Kidney epithelial cell (primary cell): ENCODE data around the gene CYBRD1. TPM values are rescaled to one million over a fixed set of nuclear protein-coding genes. Genes with fewer than 3 reads are reported as not detected.

Experiments
- DNase-seq: peaks from one replicate; pipeline ENCODE4 v3.0.0-alpha.2; 2010; ENCODE audit warnings: low read depth
- H3K27me3 ChIP-seq: 2 replicates; pipeline ENCODE4 v1.6.0; 2011; ENCODE audit warnings: low read length; ENCODE audit not compliant: control insufficient read depth, insufficient read depth
- H3K36me3 ChIP-seq: 2 replicates; pipeline ENCODE4 v1.5.1; 2011; ENCODE audit warnings: low read length; ENCODE audit not compliant: control insufficient read depth, insufficient read depth
- H3K4me3 ChIP-seq: 2 replicates; pipeline ENCODE4 v1.5.1; 2011; ENCODE audit warnings: low read depth, mild to moderate bottlenecking, control low read depth, low read length
- CTCF ChIP-seq: IDR thresholded peaks from 2 replicates; pipeline ENCODE4 v1.5.1; 2011; ENCODE audit warnings: mild to moderate bottlenecking, moderate library complexity, low read length, control low read depth, inconsistent platforms; ENCODE audit not compliant: insufficient read depth, poor library complexity, severe bottlenecking
- total RNA-seq: library from RNA; depleted of rRNA; stranded (reverse); fragments of >200 nt; gene quantifications from 2 replicates; pipeline ENCODE4 v1.2.3, GENCODE V29; 2015

CYBRD1 gene
- total RNA-seq, 1 donor from 2014 or later = 6.8 TPM

DNA sequence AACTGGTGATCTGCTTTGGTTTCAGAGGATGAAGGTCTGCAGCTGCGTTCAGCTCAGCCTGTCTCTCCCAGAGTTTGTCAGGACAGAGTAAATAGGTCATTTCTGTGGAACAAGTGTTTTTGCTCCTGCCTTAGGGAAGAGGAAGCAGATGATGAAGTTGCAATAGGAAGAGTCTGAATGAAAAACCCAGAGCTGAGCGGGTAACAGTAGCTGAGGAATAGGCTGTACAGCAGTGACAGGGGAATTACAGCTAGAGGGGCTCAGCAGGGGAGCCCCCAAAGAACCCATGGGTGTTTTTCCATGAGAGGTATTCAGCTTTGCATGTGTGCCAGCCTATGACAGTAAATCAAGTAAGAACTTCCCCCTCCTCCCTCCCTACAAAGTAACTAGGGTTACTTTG, 10.3 kb upstream of the CYBRD1 start:
- no peaks in the 10 kb centered on the region for H3K27me3 ChIP-seq
- no peak for TF ChIP-seq CTCF
- no peak for DNase-seq
- no peak overlapping the region for H3K4me3 ChIP-seq
- no peaks in the 10 kb centered on the region for H3K36me3 ChIP-seq

DNA sequence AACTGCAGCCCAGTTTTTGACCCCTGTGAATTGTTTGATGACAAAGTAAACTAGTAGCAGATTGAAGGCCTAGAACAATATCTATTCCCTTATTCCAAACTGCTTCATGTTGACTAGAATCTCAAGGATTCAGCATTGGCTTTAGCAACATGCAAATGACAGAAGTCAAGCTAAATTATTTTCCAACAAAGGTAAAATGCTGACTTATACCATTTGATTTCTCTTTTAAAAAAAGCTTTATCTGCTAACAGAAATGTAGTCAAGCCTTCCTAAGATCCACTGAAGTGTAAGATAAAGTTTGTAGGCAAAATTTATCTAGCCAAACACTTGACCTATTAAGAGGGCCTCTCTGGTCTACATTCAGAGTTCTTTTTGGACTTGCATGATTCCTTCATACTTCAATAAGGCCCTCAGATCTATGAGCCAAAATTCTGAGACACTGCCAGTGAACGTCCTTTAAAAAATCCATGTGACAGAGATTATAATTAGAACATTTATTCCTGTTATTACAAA, 9.5 kb upstream of the CYBRD1 start:
- TF ChIP-seq CTCF = no peak

DNA sequence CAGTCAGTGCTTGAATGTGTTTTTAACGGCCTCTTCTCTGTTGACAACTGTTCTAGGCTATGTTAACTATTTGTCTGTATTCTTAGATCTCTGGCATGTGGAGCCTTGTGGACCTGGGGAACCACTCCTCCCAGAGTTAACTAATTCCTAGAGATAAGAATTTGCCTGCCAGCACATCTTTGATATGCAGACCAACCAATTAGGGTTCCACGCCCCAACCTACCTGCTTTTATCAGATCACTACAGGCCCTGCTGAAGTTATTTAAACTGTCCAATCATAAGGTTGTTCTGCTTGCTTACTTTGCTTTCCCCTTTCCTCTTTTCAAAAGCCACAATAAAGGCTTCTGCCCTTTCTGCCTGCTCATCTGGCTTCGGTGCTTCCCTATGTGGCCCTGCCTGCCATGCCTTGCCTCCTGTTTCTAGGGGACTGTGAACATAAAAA, 8.5 kb upstream of the CYBRD1 start:
- no peak for TF ChIP-seq CTCF
- H3K4me3 ChIP-seq = no peak overlapping the region
- H3K27me3 ChIP-seq = no peaks in the 10 kb centered on the region
- no peak for DNase-seq
- H3K36me3 ChIP-seq = no peaks in the 10 kb centered on the region

More for the DNA sequence above, 9.5 kb upstream of the CYBRD1 start:
- no peaks in the 10 kb centered on the region for H3K36me3 ChIP-seq
- DNase-seq = no peak
- no peak overlapping the region for H3K4me3 ChIP-seq
- no peaks in the 10 kb centered on the region for H3K27me3 ChIP-seq

DNA sequence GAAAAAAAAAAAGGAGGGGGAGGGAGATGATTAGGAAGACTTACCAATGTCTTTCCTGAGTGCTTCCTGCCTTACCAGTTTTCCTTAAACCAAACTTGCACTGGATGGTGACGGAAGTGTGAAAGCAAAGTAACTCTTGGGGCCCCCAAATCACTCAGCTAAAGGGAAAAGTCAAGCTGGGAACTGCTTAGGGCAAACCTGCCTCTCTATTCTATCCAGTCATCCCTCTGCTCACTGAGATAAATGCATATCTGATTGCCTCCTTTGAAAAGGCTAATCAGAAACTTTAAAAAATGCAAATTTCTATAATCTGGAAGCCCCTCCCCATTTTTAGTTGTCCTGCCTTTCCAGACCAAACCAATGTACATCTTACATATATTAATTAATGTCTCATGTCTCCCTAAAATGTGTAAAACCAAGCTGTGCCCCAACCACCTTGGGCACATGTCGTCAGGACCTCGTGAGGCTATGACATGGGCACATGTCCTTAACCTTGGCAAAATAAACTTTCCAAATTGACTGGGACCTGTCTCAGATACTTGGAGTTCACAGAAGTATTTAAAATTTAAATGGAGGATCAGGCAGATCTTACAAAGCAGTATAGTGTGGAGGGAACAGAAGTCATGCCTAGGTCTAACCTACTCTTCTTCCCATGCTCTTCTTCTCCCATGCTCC, 7.2 kb upstream of the CYBRD1 start:
- Histone ChIP-seq H3K27me3 (no peaks in the 10 kb centered on the region), H3K4me3 (no peak overlapping the region), H3K36me3 (no peaks in the 10 kb centered on the region)
- DNase-seq = no peak
- no peak for TF ChIP-seq CTCF

DNA sequence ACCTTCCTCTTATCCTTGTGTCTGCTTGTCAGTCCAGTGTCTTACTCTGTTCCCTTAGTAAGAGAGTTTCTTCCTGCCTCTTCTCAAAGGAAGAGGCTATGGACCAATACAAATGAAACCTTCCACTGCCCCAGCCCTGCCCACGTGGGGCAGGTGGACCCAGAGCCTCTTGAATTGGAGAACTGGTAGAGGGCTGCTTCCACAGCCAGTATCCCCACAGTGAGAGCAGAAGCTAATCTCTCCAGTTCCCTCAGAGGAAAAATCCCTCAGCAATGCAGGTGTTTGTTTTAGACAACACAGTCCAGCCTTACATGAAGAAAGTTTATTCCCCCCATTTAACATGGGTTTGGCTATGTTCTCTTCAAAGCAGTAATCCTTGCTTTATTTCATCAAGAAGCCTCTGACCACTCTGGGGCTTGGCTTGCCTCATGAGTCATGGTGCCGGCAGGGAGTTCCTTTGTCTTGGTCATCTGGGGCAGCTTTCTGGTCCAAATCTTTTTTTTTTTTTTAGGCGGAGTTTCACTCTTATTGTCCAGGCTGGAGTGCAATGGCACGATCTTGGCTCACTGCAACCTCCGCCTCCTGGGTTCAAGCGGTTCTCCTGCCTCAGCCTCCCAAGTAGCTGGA, 6.5 kb upstream of the CYBRD1 start:
- no peak for DNase-seq
- H3K4me3 ChIP-seq = no peak overlapping the region
- no peak for TF ChIP-seq CTCF
- H3K27me3 ChIP-seq = no peaks in the 10 kb centered on the region
- no peaks in the 10 kb centered on the region for H3K36me3 ChIP-seq

- no peak for DNase-seq
- Histone ChIP-seq H3K4me3 (no peak overlapping the region), H3K36me3 (no peaks in the 10 kb centered on the region), H3K27me3 (no peaks in the 10 kb centered on the region)
- TF ChIP-seq CTCF = no peak
These were observed 5.5 kb upstream of the CYBRD1 start for GRCh38 chr2:171516793-171517192.
